HG02970 (cell line): ENCODE data around the gene DHCR24.
"Not testable (repeated sequence)": the region's sequence is repeated elsewhere in the genome, so short reads cannot be mapped to it uniquely, and the experiment has no call there.

Experiments
- ATAC-seq: cut with Tn5 transposase; IDR thresholded peaks from one replicate; pipeline ENCODE4 v1.9.1; 2021; ENCODE audit warnings: mild to moderate bottlenecking, moderate library complexity, moderate number of reproducible peaks; ENCODE audit not compliant: unreplicated experiment, low FRiP score

The DHCR24 gene

DNA sequence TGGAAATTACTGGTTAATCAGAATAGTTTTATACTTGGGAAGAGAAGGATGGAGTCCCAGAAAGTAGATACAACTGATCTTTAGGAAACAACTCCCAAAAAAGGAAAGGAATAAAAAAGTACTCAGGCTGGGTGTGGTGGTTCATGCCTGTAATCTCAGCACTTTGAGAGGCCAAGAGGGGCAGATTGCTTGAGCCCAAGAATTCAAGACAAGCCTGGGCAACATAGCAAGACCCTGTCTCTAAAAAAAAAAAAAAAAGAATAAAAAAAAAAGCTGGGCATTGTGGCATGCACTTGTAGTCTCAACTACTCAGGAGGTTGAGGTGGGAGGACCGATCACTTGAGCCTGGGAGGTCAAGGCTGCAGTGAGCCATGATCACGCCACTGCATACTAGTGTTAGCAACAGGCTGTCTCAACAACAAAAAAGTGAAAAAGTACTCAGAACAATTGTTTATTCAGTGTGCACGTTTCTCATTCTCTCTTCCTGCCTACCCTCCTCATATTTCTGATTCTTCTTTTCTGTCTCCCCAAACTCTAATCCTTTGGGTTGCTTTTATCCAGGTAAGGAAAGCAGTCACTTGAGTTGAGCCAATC lies 2.2 kb upstream of the DHCR24 start:
- ATAC-seq = no peak

DNA sequence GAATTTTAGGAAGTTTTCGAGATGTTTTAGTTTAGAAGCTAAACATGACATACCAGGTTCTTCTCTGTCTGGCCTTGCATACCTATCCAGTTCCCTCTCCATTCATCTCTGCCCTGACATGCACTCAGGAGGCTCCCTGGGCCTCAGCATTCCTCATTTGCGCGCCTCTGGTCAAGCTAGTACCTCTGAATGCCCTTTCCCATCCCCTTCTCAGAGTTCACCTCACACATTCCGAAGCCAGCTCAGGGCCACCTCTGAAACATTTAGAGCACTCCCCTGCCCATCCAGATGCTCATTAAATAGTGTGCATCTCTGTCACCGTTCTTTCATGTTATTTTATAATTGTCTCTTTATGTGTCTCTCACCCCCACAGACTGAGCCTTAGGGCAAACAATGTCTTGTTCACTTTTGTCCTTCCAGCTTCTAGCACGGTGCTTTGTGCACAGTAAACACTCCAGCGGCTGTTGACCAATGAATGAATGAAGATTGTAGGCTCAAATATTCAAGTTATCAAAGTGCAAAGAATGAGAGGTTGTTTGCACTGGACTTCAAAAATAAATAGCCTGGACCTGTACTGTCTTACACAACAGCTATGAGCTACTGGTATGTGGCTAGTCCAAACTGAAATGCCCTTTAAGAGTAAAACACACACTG lies 1.2 kb upstream of the DHCR24 start:
- ATAC-seq = no peak

DNA sequence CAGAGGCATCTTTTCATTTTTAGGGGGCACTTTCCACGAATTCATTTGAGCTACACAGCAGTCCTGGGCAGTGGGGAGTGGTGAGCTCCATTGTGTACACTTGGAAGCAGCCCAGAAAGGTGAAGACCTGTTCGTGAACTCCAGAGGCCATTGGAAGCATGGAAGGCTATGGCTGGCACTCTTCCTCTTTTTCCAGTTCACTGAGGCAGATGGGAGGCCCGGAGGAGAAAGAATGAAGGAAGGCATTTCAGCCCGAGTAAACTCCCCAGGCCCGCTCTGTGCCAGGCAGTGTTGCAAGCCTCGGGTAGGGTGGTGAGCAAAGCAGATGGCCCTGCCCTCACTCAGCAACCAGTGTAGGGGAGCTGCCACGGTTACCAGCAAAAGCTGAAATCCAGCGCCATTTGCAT lies 673 bp upstream of the DHCR24 start:
- no peak for ATAC-seq

DNA sequence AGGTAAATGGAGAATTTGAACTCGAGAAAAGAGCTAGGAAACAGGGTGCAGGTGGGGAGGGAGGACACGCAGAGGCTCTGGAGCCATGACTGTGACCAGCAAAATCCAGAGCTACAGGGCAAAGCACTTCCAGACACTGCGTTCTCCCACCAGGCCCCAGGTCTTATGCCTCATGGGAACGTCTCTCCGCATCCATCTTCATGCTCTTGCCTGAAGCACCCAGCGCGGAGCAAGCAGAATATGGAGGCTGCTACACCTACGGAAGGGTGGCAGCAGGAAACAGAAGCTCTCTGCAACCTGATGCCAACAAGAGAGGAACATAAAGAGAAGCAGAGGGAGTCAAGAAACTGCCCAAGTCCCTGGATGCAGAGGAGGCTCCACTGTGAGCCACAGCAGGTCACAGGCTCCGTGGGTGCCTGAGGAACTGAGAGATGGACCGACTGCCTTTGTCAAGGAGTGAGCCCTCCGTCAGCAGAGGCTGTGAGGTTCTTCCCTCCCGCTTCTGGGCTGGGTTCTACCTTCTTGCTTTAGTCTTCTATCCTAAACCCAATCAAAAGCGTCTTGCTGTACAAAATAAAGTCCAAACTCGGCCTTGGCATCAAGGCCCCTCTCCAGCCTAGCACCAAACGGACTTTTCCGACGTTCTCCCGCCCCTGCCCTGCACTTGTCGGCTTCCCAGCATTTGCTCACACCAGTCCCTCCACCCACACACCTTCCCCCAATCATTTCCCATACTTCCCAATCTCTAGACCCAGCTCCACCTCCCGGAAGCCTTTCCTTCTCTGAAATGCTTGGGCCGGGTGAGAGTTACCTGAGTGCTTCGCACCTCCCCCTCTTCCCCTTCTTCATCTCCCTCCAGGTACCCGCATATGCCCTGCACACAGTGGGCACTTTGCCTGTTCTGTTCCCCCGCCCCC lies 930 bp downstream of the DHCR24 start:
- no peak for ATAC-seq

DNA sequence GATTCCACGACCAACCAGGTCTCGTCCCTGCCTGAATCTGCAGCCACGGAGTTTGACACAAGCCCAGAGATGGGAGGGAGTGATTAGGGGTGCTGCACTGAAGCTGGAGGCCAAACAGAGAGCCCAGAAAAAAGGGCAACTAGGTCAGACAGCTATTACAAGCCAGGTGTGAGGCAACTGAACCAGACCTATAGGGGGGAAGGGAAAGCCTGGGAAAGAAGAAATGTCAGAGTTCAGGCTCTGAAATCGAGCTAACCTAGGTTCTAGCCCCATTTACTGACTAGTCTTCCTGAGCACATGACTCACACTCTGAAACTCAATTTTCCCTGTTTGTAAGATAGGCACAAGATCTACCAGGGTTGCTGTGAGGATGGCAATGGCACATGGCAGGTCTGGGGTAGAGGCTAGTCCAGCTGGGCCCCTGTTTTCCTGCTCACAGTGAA lies 1.7 kb downstream of the DHCR24 start:
- ATAC-seq = no peak

DNA sequence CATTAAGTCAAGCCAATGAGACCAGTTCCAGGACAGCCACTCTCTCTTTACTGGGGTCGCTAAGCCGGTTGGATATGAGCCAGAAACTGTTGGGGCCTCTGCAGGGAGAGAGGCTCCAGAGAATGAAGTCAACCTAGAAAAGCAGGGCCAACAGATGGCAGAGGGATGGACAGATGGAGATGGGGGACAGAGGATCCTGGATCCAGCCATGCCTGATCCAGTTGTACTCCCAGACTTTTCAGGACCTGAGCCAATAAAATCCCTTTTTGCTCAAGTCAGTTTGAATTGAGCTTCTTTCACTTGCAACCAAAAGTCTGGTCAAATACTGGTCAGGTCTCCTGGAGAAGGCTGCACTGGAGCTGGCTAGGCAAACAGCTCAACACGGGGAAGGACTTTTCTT lies 2.2 kb downstream of the DHCR24 start:
- no peak for ATAC-seq

DNA sequence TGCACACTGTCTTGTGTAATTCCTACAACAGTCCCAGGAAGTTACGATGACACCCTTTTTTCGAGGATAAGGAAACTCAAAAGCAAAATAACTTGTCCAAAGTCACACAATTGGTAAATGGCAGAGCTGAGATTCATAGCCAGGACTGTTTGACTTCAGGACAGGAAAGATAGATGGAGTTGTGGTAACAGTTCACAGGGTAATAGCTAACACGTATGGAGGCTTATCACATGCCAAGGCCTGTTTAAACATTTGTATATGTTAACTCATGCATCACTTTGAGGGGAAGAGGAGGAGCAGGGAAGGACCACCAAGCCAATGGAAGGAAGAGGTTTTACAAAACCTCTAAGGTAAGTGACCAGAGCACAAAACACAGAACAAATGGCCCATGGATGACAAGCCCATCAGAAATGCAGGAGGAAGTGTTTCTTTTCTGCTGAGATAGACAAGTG lies 2.8 kb downstream of the DHCR24 start:
- no peak for ATAC-seq

DNA sequence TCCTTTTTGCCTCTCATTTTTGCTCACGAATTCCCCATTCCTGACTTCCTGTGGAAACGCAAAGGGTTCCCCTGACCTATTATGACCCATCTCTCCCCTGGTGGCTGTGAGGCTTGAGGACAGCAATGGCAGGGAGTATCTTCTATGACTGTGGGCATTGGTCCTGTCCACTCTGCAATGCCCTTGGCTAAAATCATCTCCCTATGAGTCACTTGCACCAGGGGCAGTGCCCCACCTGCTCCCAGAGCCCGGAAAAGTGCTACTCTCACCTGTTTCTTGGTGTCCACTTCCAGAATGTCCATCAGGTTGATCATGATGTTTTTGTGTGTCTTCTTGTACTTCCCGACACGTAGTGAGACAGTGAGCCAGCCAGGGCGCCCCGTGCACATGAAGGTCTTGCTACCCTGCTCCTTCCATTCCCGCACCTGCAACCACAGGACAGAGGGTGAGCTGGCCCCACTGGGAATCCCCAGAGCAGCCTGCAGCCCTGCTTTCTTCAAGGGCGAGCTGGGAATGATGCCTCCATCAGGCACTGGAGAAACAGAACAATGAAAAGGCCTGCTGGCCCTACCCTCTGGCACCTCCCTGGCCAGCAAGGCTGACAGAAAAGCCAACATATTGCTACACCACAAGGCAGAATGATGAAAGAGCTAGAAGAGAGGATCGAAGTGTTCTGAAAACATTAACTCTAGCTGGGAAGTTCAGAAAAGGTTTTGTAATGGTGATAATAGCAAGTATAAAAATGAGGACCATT lies 3.5 kb downstream of the DHCR24 start:
- no peak for ATAC-seq

DNA sequence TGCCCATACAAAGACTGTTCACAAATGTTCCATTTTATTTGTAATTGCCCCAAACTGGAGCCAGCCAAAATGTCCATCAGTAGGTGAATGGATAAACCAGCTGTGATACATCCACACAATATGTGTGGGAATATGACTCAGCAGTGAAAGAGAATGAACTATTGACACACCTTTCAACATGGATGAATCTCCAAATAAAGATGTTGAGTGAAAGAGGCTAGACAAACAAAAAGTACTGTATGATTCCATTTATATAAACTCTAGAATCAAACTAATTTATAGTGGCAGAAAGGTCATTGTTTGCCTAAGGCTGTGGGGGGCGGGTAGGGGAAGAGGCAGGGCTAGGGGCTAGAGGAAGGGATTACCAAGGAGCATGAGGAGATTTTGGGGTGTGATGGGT lies 4.5 kb downstream of the DHCR24 start:
- no peak for ATAC-seq

DNA sequence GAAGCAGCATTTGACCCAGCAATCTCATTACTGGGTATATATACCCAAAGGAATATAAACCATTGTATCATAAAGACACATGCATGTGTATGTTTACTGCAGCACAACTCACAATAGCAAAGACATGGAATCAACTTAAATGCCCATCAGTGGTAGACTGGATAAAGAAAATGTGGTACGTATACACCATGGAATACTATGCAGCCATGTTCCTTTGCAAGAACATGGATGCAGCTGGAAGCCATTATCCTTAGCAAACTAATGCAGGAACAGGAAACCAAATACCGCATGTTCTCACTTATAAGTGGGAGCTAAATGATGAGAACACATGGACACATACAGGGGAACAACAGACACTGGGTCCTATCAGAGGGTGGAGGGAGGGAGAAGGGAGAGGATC lies 5.4 kb downstream of the DHCR24 start:
- not testable (repeated sequence) for ATAC-seq

DNA sequence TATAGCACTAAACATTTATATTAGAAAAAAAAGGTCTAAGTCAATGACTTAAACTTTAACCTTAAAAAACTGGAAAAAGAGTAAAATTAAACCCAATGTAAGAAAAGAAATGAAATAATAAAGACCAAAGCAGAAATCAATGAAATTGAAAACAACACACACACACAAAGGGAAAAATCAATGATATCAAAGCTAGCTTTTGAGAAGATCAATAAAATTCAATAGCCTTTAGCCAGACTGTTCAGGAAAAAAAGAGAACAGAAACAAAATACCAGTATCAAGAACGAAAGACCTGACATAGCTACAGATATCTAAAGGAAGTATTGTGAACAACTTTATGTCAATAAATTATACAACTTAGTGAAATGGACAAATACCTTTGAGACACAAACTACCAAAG lies 7.1 kb downstream of the DHCR24 start:
- ATAC-seq = no peak

DNA sequence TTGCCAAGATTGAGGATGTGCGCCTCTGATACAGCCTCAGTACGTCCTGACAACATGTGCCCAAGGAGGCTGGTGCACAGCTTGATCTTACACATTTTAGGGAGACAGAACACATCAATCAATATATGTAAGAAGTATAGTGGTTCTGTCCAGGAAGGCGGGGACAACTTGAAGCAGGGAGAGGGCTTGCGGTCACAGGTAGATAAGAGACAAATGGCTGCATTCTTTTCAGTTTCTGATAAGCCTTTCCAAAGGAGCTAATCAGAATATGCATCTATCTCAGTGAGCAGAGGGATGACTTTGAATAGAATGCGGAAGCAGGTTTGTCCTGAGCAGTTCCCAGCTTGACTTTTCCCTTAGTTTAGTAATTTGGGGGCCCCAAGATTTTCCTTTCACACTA lies 10.2 kb downstream of the DHCR24 start:
- no peak for ATAC-seq

DNA sequence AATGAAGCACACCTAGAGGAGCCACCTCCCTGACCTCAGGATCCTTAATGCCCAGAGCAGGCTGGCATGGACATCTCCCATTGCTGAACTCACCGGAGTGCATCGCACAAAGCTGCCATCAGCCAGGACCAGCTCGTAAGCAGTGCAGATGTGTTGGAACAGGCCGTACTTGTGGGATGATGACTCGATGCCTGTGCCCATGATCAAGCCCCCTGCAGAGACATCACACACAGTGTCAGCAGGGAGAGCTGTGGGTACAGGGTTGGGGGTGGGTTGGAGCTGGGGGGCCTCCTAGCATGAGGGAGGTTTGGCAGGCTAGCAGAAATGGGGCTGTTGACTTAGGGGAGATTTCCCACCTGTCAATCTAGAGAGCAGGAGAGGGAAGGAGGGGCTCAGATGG lies 12.0 kb downstream of the DHCR24 start:
- ATAC-seq = no peak

DNA sequence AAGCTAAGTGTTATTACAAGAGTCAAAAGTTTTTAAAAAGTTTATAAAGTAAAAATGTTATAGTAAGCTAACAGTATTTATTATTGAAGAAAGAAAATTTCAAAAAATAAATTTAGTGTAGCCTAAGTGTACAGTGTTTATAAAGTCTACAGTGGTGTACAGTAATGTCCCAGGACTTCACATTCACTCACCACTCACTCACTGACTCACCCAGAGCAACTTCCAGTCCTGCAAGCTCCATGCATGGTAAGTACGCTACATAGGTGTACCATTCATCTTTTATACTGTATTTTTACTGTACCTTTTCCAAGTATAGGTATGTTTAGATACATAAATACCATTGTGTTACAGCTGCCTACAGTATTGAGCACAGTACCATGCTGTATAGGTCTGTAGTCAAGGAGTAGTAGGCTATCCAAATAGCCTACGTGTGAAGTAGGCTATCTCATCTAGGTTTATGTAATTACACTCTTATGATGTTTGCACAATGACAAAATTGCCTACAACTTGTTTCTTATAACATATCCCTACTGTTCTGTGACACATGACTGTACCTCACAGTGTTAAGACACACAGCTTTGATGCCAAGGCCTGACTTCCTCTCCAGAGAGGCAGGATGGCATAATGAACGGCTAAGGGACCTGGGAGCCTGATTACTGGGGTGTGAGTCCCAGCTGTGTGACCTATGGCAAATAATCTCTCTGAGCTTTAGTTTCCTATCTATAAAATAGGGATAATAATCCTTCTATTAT lies 12.7 kb downstream of the DHCR24 start:
- ATAC-seq = no peak

DNA sequence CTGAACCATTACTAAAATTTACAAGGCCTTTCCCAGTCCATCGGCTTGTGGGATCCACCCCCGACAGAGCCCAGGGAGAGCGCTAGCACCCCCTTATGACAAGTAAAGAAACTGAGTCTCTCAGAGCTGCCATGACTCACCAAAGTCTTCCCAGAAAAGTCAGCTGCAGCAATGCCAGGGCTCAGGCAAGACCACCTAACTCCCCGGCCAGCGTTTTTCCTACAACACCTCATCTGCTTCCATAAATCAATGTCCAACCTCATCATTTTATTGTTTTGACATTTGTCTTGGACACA lies 15.0 kb downstream of the DHCR24 start:
- ATAC-seq = no peak

DNA sequence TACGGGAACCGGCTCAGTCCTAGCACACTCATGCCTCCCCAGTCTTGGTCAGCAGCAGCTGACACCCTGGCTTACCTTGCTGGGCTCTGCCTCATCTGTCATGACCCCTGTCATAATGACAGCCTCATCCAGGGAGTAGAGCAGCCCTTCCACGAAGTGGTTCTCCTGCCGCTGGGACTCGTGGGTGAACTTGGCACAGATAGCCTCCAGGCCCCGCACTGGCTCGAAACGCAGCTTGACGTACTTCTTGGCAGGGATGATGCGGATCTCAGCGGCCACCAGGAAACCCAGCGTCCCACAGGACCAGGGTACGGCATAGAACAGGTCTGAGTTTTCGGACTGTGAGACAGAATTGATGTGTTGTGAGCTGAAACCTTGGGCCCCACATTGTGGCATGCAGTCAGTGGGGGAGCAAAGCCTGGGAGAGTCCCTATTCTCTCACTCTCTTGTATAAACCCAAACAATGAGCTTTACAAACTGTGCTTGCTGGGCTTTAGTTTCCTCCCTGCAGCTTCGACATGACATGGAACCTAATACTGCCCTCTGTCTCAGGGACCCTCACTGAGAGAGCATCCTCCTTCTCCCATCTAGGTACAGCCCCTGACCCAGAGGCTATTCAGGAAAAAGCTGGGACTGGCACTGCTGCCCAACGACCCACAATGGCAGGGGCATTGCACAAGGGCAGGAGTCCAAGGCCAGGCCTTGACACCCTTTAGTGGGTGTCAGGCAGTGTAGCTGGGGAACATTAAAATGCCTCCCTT lies 15.5 kb downstream of the DHCR24 start:
- ATAC-seq = no peak

DNA sequence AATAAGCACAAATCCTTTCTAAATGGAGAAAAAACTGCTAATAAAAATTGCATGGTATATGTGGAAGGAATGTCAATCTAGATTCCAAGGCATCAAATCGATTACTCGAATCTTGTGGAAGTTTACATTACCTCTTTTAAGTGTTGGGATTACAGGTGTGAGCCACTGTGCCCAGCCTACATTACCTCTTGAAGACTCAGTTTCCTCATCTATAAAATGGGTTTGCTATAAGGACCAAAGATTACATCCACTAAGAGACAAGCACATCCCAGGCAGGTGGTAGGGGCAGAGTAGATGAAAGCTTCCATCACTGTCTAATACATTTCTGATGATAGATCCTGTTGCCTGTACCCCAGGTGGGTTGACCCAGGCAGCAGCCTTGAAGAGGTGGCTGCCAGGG lies 16.1 kb downstream of the DHCR24 start:
- ATAC-seq = no peak

DNA sequence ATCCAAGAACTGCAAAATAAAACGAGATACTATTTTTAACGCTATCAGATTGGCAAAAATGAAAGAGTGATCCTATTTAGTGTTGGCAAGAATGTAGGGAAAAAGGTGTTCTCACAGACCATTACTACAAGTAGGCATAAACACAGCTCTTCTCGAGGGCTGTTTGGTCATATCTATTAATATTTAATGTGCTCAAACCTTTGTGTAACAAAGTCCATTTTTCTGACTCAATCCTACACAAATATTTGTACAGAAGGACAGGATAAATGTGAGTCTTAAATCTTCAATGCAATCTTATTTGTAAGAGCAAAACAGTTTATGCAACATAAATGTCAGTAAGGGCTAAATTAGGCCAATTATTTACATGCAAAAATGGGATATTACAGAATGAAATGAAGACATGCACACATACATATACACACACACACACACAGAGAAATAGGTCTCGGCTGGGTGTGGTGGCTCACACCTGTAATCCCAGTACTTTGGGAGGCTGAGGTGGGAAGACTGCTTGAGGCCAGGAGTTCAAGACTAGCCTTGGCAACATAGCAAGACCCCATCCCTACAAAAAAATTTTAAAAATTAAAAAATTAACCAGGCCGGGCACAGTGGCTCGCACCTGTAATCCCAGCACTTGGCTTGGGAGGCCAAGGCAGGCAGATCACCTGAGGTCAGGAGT lies 17.7 kb downstream of the DHCR24 start:
- ATAC-seq = no peak

DNA sequence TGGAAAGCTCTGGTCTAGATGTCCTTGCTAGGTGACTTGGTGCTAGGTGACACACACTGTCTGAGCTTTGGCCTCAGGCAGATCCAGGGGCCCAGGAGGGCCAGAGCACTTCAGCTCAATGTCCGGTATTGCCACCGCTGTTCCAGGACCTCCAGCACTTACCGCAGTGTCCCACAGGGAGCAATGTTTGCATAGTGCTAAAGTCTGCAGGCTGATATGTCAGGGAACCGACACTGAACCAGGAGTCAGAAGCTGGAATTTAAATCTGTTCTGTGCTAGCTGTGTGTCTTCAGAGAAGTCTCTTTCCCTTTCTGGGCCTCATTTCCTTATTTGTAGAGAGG lies 19.3 kb downstream of the DHCR24 start:
- no peak for ATAC-seq
